Chondrocyte (in vitro differentiated cells): ENCODE results near the gene PNPLA5. TPM values are rescaled to one million over a fixed set of nuclear protein-coding genes. Genes with fewer than 3 reads are reported as not detected.

Experiments
- DNase-seq: peaks from one replicate; pipeline ENCODE4 v3.0.0; 2021; ENCODE audit warnings: mixed read lengths, low spot score
- H3K27ac Mint-ChIP-seq: one replicate; pipeline ENCODE4 v1.8.0; 2021; ENCODE audit warnings: mild to moderate bottlenecking, moderate library complexity, mixed read lengths; ENCODE audit not compliant: unreplicated experiment
- H3K27me3 Mint-ChIP-seq: 2 replicates; pipeline ENCODE4 v1.8.0; 2021; ENCODE audit warnings: low read depth, mixed read lengths
- H3K36me3 Mint-ChIP-seq: 2 replicates; pipeline ENCODE4 v1.8.0; 2021; ENCODE audit warnings: low read depth, mixed read lengths
- H3K4me1 Mint-ChIP-seq: 2 replicates; pipeline ENCODE4 v1.8.0; 2021; ENCODE audit warnings: low read depth, mild to moderate bottlenecking, mixed read lengths
- H3K4me3 Mint-ChIP-seq: one replicate; pipeline ENCODE4 v1.8.0; 2021; ENCODE audit warnings: mild to moderate bottlenecking, moderate library complexity, mixed read lengths; ENCODE audit not compliant: unreplicated experiment
- H3K9me3 Mint-ChIP-seq: 2 replicates; pipeline ENCODE4 v1.8.0; 2021; ENCODE audit warnings: low read depth, mixed read lengths
- total RNA-seq: library from RNA; stranded (reverse); gene quantifications from 3 replicates; pipeline ENCODE4 v1.2.1, GENCODE V29; 2021
- TF ChIP-seq, protein P1 (sequence below): fragments of 200-600 bp; sonication (generic); IDR thresholded peaks from 2 replicates; pipeline ENCODE4 v1.5.0; 2021; ENCODE audit warnings: antibody characterized with exemption, mild to moderate bottlenecking, moderate library complexity

Gene PNPLA5
- total RNA-seq, 1 donor from 2014 or later = not detected

DNA sequence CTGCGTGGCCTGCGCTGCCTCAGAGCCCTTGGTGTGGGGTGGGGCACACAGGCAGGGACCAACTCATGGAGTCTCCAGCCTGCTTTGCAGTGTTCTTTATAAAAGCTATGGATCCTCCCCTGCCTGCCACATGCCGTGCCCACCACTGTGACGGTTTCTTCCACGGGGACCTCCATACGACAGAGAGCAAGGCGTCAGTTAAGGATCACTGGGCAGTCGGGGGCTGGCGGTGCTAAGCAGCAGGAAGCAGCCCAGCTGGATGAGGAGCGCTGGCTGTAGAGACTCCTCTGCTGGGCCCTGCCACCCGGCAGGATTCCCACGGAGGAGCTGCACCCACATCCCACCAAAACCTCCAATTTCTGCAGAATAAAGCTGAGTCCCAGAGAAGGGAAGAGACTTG lies 56.6 kb downstream of the PNPLA5 start:
- Mint-ChIP-seq H3K4me1 (peaks cover 3% of the 10 kb centered on the region), H3K4me3 (no peak overlapping the region), H3K27me3 (peaks cover 5% of the 10 kb centered on the region), H3K27ac (no peak overlapping the region), H3K9me3 (no peaks in the 10 kb centered on the region), H3K36me3 (peaks cover 5% of the 10 kb centered on the region)
- peak; percentile 77 for DNase-seq
- TF ChIP-seq, protein P1, sequence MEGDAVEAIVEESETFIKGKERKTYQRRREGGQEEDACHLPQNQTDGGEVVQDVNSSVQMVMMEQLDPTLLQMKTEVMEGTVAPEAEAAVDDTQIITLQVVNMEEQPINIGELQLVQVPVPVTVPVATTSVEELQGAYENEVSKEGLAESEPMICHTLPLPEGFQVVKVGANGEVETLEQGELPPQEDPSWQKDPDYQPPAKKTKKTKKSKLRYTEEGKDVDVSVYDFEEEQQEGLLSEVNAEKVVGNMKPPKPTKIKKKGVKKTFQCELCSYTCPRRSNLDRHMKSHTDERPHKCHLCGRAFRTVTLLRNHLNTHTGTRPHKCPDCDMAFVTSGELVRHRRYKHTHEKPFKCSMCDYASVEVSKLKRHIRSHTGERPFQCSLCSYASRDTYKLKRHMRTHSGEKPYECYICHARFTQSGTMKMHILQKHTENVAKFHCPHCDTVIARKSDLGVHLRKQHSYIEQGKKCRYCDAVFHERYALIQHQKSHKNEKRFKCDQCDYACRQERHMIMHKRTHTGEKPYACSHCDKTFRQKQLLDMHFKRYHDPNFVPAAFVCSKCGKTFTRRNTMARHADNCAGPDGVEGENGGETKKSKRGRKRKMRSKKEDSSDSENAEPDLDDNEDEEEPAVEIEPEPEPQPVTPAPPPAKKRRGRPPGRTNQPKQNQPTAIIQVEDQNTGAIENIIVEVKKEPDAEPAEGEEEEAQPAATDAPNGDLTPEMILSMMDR = no peak

DNA sequence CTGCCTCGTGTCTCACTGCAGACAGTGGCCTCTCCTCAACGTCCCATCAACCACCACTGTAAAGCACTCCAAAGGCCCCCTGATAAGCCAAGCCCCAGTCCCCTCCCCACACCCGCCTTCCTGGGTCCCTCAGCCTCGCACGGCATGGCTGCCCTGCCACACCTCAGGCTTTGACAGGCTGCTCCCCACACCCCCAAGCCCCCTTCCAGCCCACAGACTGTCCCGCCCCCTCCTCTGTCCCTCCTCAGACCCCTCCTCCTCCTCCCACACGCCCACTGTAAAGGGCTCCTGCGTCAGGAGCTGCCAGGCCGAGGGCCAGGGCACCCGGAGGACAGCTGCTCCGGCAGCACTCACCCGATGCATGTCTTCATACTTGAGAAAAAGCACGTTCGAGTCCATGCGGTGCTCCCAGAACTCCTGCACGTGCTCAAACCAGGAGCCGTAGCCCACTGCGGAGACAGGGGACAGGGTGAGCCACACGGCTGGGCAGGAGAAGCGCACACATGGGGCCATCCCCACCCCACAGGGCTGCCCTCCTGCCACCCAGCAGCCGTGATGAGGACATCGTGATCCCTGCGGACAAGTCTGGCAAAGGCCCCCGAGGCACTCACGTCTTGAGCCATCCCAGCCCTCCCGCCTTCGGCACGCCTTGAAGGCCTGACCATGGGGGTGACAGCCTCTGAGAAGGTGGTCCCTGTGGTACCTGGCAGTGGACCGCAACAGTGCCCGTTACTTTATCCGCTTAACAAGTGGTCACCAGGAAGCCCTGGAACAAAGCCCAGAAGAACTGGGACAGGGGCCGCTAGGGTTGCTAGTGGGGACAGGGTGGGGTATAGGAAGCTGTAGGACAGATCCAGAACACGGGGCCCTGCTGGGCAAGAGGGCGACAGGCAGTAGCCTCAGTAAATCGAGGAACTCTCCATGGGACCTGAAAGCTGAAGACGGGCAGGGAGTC lies 58.2 kb downstream of the PNPLA5 start:
- Mint-ChIP-seq H3K9me3 (no peaks in the 10 kb centered on the region), H3K27ac (no peak overlapping the region), H3K36me3 (peaks cover 3% of the 10 kb centered on the region), H3K27me3 (peaks cover 5% of the 10 kb centered on the region), H3K4me1 (peaks cover 18% of the 10 kb centered on the region), H3K4me3 (no peak overlapping the region)
- TF ChIP-seq, protein P1 = no peak
- DNase-seq = peak; percentile 89

DNA sequence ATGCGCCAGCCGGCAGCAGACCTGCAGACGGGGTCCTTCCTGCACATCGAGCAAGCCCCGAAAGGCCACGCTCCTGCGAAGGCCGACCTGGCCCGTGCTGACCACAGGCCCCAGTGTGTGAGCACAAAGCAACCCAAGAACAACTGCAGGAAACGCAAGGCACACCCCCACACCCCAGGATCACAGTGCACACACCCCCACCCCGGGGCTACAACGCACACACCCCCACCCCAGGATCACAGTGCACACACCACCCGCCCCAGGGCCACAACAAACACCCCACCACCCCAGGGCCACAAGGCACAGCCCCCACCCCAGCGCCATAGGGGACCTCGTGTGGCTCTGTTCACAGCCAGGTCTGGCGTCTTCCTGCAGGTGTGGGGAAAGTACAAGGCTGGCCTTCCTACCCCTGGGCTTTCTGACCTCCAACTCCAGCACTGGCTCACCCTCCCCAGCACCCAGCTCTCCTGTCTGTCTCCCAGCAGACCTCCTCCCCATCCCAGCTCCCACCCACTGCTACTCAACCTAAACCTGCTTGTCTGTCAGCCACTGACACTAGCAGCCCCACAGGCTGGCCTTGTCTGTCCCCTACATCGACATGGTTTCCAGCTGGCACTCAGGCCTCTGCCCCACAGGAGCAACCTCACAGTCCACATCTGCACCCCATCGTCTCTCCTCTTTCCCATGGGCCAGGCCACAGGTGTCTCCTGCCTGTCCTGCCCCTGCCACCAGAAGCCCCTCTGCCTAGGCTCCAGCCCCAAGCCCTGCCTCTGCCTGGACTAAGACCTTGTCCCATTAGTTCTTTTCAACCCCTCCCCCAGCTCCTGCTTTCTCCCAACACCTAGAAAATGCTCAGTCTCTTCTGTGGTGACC lies 59.2 kb downstream of the PNPLA5 start:
- H3K36me3 Mint-ChIP-seq = peaks cover 2% of the 10 kb centered on the region
- no peaks in the 10 kb centered on the region for H3K9me3 Mint-ChIP-seq
- H3K27me3 Mint-ChIP-seq = peaks cover 5% of the 10 kb centered on the region
- peak; percentile 87 for DNase-seq
- no peak overlapping the region for H3K27ac Mint-ChIP-seq
- H3K4me3 Mint-ChIP-seq = no peak overlapping the region
- peaks cover 26% of the 10 kb centered on the region for H3K4me1 Mint-ChIP-seq
- TF ChIP-seq, protein P1 = no peak

GRCh38 chr22:43831561-43832392 lies 60.0 kb downstream of the PNPLA5 start:
- no peak overlapping the region for H3K27ac Mint-ChIP-seq
- DNase-seq = peak; percentile 84
- TF ChIP-seq, protein P1 = no peak
- H3K4me3 Mint-ChIP-seq = no peak overlapping the region
- peaks cover 2% of the 10 kb centered on the region for H3K36me3 Mint-ChIP-seq
- H3K9me3 Mint-ChIP-seq = no peaks in the 10 kb centered on the region
- H3K27me3 Mint-ChIP-seq = peaks cover 5% of the 10 kb centered on the region
- peaks cover 35% of the 10 kb centered on the region for H3K4me1 Mint-ChIP-seq
